SIG-M5 treated with dmso at 0.1 percent for 504 hours (cell line): Measurements from ENCODE around the gene DCTPP1.
"Not testable (repeated sequence)": the region's sequence is repeated elsewhere in the genome, so short reads cannot be mapped to it uniquely, and the experiment has no call there.

Experiments used
- DNase-seq: peaks from one replicate; lab custom pipeline; 2025; ENCODE audit not compliant: unreplicated experiment; lab: John Stamatoyannopoulos, UW

Gene DCTPP1

DNA sequence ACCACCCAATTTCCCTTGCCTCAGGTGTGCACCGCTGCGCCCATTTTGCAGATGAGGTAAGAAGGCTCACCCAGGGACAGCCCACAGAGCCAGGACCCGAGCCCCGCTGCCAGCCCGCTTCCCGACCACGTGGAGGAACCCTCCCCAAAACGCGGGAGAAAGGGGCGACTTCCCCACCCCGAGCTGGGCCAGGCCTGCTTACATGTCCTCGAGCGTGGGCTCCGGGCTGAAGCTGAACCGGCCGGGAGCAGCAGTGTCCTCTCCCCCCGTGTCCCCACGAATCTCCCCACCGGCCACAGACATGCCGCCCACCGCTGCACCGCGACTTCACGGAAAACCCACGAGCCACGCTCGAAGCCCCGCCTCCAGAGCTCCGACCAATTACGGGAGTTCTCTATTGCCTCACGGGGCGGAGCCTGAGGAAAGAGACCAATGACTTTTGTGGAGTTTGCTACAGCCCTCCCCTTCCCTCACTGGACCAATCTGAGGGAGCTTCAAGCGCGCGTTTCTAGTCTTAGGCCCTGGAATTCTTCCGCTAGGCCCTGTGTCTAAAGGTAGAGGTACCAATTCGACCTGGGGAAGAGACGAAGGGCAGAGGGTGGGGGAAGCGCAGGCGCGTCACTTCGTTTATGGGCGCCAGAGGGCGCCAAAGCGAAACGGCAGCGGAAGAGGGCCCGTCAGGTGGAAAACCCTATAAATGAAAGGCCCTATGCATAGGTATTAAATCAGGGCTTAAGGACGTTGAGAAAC lies at the start of gene DCTPP1:
TSS of gene DCTPP1 (minus strand) at position 353 of the 750 bp plus-strand sequence. CDS start at position 303, 50 bp downstream.
- DNase-seq: peak; percentile 100

DNA sequence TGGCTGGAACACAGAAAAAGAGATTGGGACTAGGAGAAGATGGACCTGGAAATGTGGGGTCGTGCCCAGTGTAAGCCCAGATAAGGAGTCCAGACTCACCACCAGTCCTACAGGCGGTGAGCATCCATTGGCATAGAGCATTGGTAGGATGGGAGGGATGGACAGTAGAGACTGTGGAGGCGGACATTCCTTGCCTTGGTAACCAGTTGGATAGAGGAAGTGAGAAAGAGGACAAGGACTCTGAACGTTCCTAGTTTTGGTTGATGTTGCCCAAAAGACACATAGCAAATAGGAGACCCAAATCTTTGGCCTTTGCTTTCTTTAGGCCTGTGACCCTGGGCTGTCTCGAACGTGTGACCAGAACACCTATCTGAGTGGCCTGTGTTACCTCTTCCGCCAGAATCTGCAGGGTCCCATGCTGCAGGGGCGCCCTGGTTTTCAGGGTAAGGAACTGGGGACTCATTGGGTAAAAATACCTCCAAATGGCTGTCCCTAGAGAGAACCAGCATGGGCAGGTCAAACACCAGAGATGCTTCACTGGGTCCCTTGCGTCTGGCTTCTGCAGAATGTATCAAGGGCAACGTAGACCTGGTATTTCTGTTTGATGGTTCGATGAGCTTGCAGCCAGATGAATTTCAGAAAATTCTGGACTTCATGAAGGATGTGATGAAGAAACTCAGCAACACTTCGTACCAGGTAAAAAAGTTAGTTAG lies 49.1 kb upstream of the DCTPP1 start:
- DNase-seq: peak; percentile 27

DNA sequence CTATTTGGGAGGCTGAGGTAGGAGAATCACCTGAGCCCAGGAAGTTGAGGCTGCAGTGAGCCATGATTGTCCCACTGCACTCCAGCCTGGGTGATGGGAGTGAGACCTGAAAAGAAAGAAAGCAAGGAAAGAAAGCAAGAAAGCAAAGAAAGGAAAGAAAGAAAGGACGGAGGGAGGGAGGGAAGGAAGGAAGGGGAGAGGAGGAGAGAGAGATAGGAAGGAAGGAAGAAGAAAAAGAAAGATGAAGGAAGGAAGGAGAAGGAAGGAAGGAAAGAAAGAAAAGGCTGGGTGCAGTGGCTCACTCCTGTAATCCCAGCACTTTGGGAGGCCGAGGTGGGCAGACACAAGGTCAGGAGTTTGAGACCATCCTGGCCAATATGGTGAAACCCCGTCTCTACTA lies 47.9 kb upstream of the DCTPP1 start:
- DNase-seq: not testable (repeated sequence)

DNA sequence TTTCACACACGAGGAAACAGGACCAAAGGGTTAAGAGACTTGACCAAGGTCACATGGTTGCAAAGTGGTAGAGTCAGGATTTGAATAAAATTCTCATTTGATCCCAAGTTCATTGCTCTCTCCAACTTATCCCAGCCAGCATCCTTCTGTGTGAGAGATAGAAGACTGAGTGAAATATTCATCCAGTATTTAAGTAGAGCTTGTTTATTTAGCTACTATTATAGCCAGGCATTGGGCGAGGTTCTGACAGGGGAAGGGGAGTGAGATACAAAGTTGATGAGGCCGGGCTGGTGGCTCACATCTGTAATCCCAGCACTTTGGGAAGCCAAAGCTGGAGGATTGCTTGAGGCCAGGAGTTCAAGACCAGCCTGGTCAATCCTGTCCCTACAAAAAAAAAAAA lies 47.2 kb upstream of the DCTPP1 start:
- DNase-seq: no peak

DNA sequence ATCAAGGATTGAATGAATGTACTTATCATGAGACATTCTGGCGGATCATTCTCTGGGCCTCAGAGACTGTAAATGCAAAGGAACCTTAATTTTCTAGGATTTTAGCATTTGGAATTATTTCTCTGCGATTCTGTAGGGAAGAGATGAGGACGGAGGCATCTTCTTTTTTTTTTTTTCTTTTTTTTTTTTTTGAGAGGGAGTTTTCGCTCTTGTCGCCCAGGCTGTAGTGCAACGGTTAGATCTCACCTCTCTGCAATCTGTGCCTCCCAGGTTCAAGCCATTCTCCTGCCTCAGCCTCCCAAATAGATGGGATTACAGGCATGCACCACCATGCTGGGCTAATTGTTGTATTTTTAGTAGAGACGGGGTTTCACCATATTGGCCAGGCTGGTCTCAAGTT lies 44.9 kb upstream of the DCTPP1 start:
- DNase-seq: no peak

DNA sequence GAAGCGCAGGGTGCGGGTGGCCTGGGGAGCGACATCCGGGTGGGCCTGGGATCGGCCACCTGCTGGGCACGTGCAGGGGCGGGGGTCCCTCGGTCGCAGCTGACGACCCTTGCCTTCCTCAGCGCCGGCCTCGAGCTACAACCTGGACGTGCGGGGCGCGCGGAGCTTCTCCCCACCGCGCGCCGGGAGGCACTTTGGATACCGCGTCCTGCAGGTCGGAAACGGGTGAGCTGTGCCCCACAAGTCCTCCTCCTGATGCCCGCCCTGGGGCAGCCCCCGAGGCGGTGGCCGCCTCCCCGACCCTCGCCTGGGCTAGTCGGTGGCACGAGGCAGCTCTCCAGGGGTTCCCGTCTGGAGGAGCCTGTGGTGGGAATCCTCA lies 44.2 kb upstream of the DCTPP1 start:
- DNase-seq: no peak

DNA sequence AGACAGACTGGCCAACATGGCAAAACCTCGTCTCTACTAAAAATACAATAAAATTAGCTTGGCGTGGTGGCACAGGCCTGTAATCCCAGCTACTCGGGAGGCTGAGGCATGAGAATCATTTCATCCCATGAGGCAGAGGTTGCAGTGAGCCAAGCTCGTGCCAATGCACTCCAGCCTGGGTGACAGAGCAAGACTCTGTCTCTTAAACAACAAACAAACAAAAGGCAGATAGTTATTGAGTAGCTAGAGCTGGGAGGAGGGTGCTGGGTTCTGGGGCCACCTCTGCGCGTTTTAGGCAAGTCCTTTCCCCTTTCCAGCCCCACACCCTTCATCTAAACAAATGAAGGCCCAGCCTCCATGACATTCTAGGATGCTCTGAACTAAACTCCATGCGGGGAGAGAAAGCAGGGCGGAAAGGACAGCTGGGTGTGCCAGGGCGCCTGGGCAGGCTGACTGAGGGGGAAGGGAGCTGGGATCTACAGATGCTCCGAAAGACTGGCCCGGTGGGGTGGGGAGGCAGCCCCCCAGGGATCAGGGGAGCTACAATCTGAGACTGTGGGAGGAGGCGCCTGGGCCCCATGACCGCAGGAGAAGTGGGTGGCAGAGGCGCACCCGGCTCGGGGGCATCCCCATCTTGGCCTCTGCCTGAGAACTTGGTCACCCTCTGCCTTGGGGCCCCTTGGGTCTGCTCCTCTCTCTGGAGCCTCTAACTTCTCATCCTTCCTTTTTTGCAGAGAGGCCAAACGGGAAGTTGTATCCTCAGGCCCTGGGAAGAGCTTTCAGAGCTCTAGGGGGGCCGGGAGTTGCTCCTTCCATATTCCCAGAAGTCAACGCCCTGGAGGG lies 43.6 kb upstream of the DCTPP1 start:
- DNase-seq: peak; percentile 42

DNA sequence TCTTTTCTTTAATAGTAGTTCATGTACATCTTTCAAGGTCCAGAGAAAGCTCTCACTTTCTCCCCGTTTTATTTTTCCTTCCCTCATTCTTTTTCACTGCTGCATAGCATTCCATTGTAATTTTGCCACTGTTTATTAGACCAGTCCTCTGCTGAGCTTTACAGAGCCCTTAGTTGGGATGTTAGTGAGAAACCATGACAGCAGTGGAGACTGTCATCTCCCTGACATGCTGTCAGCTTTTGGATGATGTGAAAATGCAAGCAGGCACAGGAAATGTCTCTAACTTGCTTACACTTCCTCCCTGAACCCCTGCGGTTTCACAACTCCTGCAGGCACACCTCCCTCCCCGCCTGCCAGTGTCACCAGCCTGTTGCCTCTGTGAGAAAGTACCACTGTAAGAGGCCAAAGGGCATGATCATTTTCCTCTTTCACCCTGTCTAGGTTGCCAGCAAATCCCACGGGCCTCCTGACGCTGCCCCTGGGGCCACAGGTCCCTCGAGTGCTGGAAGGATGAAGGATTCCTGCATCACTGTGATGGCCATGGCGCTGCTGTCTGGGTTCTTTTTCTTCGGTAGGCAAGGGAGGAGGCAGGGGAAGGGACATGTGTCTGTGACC lies 42.6 kb upstream of the DCTPP1 start, which contains the start of gene ITGAL:
TSS of gene ITGAL (plus strand) at position 415 of the 615 bp plus-strand sequence. CDS start at position 511, 96 bp downstream.
- peak; percentile 94 for DNase-seq

DNA sequence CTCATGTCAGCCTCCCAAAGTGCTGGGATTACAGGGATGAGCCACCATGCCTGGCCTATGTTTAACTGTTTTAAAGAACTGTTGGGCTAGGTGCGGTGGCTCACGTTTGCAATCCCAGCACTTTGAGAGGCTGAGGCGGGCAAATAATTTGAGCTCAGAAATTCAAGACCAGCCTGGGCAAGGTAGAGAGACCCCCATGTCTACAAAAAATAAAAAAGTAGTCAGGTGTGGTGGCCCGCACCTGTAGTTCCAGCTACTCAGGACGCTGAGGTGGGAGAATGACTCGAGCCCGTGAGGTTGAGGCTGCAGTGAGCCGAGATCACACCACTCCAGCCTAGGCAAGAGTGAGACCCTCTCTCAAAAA lies 40.8 kb upstream of the DCTPP1 start:
- no peak for DNase-seq

DNA sequence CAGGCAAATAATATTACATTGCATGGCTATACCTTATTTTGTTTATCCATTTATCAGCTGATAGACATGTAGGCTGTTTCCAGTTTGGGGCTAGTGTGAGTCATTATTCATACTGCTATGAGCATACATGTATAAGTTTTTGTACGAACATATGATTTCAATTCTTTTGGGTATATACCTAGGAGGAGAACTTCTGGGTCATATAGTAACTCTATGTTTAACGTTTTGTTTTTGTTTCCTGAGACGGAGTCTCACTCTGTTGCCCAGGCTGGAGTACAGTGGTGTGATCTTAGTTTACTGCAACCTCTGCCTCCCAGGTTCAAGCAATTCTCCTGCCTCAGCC lies 40.3 kb upstream of the DCTPP1 start:
- no peak for DNase-seq

DNA sequence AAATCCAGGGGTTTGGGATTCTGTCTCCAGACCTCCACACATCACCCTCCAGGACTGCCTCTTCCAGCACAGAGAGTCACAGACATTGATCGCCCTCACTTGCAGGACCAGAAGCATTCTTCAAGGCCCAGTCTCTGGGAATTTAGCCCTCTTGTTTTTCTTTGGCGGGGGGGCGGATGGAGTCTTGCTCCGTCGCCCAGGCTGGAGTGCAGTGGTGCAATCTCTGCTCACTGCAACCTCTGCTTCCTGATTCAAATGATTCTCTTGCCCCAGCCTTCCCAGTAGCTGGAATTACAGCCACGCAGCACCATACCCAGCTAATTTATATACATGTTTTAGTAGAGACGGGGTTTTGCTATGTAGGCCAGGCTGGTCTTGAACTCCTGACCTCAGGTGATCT lies 34.2 kb upstream of the DCTPP1 start:
- no peak for DNase-seq

DNA sequence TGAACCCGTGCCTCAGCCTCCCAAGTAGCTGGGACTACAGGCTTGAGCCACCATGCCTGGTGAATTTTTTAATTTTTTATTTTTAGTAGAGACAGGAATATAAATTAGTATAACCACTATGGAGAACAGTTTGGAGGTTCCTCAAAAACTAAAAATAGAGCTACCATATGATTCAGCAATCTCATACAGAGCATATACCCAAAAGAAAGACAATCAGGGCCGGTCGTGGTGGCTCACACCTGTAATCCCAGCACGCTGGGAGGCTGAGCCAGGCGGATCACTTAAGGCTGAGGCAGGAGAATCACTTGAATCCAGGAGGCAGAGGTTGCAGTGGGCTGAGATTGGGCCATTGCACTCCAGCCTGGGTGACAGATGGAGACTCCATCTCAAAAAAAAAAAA lies 31.6 kb upstream of the DCTPP1 start:
- DNase-seq: not testable (repeated sequence)

DNA sequence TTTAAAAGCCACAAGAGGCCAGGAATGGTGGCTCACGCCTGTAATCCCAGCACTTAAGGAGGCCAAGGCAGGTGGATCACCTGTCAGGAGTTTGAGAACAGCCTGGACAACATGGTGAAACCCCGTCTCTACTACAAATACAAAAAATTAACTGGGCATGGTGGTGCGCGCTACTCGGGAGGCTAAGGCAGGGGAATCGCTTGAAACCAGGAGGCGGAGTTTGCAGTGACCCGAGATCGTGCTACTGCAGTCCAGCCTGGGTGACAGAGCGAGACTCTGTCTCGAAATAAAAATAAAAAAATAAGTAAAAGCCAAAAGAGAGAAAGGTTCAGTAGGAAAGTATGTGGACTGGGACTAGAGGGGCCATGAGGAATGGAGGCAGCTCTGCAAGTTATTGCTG lies 29.6 kb upstream of the DCTPP1 start:
- no peak for DNase-seq

DNA sequence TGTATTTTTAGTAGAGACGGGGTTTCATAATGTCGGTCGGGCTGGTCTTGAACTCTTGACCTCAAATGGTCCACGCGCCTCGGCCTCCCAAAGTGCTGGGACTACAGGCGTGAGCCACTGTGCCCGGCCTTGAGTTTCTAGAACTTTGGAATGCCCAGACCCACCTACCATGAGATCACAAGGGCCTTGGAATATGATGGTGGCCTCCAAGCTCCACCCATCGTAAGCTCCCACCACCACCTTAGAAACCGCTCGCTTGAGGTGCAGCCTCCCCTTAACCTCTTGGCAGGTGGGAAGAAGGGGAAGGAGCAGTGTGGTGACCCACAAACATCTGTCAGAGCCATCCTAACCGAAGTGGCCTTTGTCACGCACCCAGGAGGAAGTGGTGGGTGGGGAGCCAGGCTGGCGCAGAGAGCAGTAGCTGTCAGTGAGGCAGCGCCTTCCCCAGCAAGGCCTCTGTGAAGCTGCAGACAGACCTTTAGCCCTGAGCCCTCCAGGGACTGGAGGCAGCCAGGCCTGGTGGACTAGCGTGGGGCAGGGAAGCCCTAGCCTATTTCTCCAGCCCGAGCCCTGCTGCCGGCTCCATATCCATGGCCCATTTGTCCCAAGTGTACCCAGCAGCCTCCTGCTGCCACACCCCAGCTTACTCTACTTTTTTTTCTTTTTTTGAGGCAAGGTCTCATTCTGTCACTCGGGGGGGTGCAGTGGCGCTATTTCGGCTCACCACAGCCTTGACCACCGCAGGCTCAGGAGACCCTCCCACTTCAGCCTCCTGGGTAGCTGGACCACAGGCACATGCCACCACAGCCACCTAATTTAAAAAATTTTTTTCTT lies 28.9 kb upstream of the DCTPP1 start:
- peak; percentile 92 for DNase-seq

DNA sequence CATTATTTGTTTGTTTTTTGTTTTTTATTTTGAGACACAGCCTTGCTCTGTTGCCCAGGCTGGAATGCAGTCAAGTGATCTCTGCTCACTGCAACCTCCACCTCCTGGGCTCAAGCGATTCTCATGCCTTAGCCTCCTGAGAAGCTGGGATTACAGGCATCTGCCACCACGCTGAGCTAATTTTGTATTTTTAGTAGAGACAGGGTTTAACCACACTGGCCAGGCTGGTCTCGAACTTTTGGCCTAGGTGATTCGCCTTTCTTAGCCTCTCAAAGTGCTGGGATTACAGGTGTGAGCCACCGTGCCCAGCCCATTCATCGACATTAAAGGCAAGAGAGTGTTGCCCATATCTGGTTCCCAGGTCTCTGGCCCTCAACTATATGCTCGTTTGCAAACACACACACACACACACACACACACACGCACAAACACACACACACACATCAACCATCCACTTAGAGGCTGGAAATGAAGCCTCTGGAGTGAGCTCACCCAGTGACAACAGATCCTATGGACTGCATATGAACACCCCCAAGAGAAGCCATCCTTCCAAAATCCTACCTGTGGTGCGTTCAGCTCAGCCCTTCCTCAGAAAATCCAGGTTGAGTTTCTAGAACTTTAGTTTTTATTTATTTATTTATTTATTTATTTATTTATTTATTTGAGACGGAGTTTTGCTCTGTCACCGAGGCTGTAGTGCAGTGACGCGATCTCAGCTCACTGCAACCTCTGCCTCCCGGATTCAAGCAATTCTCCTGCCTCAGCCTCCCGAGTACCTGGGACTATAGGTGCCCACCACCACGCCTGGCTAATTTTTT lies 28.1 kb upstream of the DCTPP1 start:
- DNase-seq: no peak

DNA sequence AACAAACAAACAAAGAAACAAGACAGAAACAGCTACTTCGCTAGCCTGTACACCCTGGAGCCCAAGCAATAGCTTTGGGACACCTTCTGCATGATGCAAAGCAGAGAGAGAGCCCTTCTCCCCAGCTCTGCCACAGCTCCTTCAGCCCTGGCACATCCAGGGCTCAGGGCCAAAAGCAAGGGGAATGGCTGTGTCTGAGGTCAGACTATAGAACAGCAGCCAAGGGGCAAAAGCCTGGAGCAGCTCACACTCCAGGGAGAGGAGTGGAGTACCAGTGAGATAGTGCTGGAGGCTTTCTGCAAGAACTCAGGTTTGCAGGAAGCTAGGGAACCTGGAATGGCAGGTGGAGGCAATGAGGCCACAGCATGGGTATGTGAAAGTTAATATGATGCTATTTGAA lies 27.4 kb upstream of the DCTPP1 start:
- no peak for DNase-seq

DNA sequence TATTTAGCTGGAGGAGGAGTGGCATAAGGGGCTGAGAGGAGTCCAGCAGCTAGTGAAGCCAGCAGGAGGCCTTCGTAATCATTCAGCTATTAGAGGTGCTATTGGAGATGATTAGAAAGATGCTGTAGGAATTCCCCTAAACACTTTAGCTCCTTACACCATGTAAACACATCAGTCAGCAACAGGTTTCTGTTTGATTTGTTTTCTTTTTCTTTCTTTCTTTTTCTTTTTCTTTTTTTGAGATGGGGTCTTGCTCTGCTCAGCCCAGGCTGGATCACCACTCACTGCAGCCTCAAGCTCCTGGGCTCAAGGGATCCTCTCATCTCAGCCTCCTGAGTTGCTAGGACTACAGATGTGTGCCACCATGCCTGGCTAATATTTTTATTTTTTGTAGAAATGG lies 26.5 kb upstream of the DCTPP1 start:
- DNase-seq: no peak

DNA sequence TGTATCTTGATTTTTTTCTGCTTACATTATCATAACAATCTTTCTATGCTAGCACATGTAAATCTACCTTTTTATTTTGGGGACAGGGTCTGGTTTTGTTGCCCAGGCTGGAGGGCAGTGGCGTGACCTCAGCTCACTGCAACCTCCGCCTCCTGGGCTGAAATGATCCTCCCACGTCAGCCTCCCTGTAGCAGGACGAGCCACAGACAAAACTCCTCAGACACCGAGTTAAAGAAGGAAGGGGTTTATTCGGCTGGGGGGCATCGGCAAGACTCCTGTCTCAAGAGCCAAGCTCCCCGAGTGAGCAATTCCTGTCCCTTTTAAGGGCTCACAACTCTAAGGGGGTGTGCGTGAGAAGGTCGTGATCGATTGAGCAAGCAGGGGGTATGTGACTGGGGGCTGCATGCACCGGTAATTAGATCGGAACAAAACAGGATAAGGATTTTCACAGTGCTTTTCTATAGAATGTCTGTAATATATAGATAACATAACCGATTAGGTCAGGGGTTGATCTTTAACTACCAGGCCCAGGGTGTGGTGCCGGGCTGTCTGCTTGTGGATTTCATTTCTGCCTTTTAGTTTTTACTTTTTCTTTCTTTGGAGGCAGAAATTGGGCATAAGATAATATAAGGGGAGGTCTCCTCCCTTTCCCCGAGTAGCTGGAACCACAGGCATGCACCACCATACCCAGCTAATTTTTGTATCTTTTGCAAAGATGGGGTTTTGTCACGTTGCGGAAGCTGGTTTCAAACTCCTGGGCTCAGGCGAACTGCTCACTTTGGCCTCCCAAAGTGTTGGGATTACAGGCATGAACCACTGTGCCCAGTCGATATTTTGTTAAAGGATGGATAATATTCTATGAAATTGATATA lies 23.1 kb upstream of the DCTPP1 start:
- DNase-seq: not testable (repeated sequence)

DNA sequence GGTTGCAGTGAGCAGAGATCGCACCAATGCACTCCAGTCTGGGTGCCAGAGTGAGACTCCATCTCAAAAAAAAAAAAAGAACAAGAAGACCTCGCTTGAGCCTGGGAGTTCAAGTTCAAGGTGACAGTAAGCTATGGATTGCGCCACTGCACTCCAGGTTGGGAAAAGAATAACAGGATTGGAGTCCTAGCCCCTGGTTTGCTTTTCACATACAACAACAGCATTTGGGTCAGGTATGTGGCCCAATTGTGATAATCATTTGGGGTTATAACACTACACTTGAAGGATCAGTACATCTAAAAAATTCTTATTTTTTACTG lies 19.2 kb upstream of the DCTPP1 start:
- no peak for DNase-seq
